AG04449 (cell line): ENCODE results near the gene MAP3K8.

Experiments used
- CTCF ChIA-PET: fragments of 350-600 bp; formaldehyde crosslinking; extraction: SDS; loops from one replicate; lab custom pipeline; 2021; ENCODE audit warnings: antibody characterized with exemption; lab: Yijun Ruan, JAX
- POLR2A ChIA-PET: fragments of 400-600, 350-600 bp; formaldehyde crosslinking; extraction: SDS; loops from one replicate; lab custom pipeline; 2020; ENCODE audit warnings: antibody characterized with exemption, inconsistent platforms; lab: Yijun Ruan, JAX
- DNase-seq: peaks from one replicate; pipeline ENCODE4 v3.0.0-alpha.2; 2010; ENCODE audit warnings: low read depth, low spot score
- H3K4me3 ChIP-seq: 2 replicates; pipeline ENCODE4 v1.5.1; 2011; ENCODE audit warnings: low read depth, mild to moderate bottlenecking, control low read depth, low read length
- TF ChIP-seq, protein P1 (sequence below): IDR thresholded peaks from one replicate; pipeline ENCODE4 v1.5.1; 2011; ENCODE audit warnings: mild to moderate bottlenecking, moderate library complexity, low read length, control low read depth, inconsistent platforms; ENCODE audit not compliant: insufficient read depth; ENCODE audit errors: missing control alignments

MAP3K8 gene

DNA sequence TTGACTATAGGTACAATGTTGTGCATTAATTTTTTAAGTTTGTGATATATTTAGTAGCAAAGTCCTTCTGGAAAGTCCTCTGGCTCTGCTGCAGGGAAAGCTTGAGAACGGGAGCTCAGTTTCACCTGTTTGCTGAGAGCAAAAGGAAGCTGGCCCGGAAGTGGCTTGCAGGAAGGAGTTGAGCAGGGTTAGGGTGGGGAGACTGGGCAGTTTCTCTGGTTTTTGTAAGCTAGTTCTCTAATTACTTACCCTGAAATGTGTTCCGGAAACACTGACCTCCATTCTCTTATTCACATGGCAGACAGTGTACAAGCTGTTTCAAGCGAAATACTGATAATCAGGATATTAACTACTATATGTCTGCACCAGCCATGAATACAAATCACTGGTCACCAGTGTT is 22.3 kb downstream of the MAP3K8 start:
- no peak overlapping the region for H3K4me3 ChIP-seq
- no peak for DNase-seq
- ChIA-PET POLR2A (no interaction called here), CTCF (interaction anchor here (1.0 kb wide), 2 partner anchors 19 to 35 kb away, joined by 3 read pairs; no protein-coding TSS in a partner anchor)
- TF ChIP-seq, protein P1, sequence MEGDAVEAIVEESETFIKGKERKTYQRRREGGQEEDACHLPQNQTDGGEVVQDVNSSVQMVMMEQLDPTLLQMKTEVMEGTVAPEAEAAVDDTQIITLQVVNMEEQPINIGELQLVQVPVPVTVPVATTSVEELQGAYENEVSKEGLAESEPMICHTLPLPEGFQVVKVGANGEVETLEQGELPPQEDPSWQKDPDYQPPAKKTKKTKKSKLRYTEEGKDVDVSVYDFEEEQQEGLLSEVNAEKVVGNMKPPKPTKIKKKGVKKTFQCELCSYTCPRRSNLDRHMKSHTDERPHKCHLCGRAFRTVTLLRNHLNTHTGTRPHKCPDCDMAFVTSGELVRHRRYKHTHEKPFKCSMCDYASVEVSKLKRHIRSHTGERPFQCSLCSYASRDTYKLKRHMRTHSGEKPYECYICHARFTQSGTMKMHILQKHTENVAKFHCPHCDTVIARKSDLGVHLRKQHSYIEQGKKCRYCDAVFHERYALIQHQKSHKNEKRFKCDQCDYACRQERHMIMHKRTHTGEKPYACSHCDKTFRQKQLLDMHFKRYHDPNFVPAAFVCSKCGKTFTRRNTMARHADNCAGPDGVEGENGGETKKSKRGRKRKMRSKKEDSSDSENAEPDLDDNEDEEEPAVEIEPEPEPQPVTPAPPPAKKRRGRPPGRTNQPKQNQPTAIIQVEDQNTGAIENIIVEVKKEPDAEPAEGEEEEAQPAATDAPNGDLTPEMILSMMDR = no peak

DNA sequence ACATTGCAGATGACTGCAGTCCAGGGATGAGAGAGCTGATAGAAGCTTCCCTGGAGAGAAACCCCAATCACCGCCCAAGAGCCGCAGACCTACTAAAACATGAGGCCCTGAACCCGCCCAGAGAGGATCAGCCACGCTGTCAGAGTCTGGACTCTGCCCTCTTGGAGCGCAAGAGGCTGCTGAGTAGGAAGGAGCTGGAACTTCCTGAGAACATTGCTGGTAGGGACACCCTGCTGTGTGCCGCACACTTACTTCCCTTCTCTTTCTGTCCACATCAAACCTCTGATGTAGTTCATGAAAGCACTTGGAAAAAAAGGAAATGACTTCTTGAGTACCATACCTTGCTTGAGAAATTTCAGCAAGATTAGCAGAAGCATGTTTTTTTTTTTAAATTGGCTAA is 25.3 kb downstream of the MAP3K8 start:
- H3K4me3 ChIP-seq = no peak overlapping the region
- DNase-seq = no peak
- ChIA-PET CTCF (interaction anchor here (2.0 kb wide), 1 partner anchor 45 kb away, joined by 9 read pairs; no protein-coding TSS in a partner anchor), POLR2A (no interaction called here)
- TF ChIP-seq, protein P1 = no peak

DNA sequence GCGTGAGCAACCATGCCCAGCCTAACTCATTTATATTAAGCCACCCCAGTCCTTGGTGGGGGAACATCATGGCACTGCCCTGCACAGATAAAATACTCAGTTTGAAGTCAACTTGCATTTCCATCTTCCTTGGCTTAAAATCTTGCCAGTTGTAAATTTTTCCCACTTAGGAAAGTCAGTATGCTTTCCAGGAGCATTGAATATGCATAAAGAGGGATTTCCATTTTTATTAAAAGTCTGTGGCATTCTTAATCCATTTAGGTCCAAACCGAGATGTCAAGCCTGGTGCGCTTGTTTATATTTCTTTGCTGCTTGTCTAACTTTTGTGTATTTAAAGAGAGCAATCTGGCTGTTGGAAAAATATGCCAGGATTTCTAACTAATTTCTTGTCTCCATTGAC is 26.1 kb downstream of the MAP3K8 start:
- H3K4me3 ChIP-seq = no peak overlapping the region
- TF ChIP-seq, protein P1 = no peak
- ChIA-PET CTCF (no interaction called here), POLR2A (no interaction called here)
- DNase-seq = no peak

GRCh38 chr10:30462513-30462912 is 28.5 kb downstream of the MAP3K8 start:
- ChIA-PET POLR2A (no interaction called here), CTCF (no interaction called here)
- no peak for DNase-seq
- H3K4me3 ChIP-seq = no peak overlapping the region
- TF ChIP-seq, protein P1 = no peak

- no peak overlapping the region for H3K4me3 ChIP-seq
- DNase-seq = no peak
- TF ChIP-seq, protein P1 = no peak
- ChIA-PET POLR2A (interaction anchor here (1.4 kb wide), 1 partner anchor 30 kb away, joined by 5 read pairs; the partner anchor contains the start of gene MAP3K8), CTCF (interaction anchor here (1.2 to 1.9 kb wide), 2 partner anchors 9 to 127 kb away, joined by 3 to 4 read pairs; no protein-coding TSS in a partner anchor)
Measured at GRCh38 chr10:30463944-30464451, 30.0 kb downstream of the MAP3K8 start.

- H3K4me3 ChIP-seq = no peak overlapping the region
- POLR2A ChIA-PET = interaction anchor here (1.4 kb wide), 1 partner anchor 31 kb away, joined by 5 read pairs; the partner anchor contains the start of gene MAP3K8
- no peak for DNase-seq
- TF ChIP-seq, protein P1 = no peak
- CTCF ChIA-PET = interaction anchor here (1.2 to 1.9 kb wide), 2 partner anchors 10 to 126 kb away, joined by 3 to 4 read pairs; no protein-coding TSS in a partner anchor
Measured at GRCh38 chr10:30464675-30465074, 30.7 kb downstream of the MAP3K8 start.
